Astrocyte of the spinal cord (primary cell): ENCODE results near the gene HOXC6.

Experiments
- DNase-seq: peaks from one replicate; pipeline ENCODE4 v3.0.0; 2011; ENCODE audit warnings: low read depth, low spot score
- H3K4me3 ChIP-seq: 2 replicates; pipeline ENCODE4 v1.5.1; 2011; ENCODE audit warnings: low read depth, mild to moderate bottlenecking, low read length, moderate library complexity
- in situ Hi-C: cut with HindIII; loops from 2 replicates; pipeline ENCODE4 v1.10.0; 2017; ENCODE audit warnings: low sequenced_read_pairs
- TF ChIP-seq, protein P1 (sequence below): IDR thresholded peaks from 2 replicates; pipeline ENCODE4 v1.5.1; 2012; ENCODE audit warnings: low read depth, mild to moderate bottlenecking, low read length, inconsistent platforms

HOXC6 gene

DNA sequence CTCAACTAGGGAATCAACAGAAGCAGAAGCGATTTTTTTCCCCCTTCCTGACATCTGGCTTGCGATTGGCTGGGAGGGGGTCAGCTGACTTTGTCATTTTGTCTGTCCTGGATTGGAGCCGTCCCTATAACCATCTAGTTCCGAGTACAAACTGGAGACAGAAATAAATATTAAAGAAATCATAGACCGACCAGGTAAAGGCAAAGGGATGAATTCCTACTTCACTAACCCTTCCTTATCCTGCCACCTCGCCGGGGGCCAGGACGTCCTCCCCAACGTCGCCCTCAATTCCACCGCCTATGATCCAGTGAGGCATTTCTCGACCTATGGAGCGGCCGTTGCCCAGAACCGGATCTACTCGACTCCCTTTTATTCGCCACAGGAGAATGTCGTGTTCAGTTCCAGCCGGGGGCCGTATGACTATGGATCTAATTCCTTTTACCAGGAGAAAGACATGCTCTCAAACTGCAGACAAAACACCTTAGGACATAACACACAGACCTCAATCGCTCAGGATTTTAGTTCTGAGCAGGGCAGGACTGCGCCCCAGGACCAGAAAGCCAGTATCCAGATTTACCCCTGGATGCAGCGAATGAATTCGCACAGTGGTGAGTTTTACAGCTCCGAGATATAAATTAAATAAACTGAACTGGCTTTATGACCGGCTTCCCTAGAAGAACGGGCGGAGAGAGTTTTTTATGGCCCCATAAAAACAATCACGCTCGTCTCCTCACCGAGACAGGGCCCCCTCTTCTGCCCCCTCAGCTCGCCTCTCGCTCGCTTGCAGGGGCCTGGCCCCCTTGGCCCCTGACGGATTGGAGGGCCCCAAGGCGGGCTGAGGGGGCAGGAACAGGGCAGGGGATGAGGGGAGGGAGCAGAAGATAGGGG lies at the start of gene HOXC6:
TSS of gene HOXC6 (plus strand) at position 127 of the 888 bp plus-strand sequence. CDS start at position 209, 82 bp downstream.
- TF ChIP-seq, protein P1, sequence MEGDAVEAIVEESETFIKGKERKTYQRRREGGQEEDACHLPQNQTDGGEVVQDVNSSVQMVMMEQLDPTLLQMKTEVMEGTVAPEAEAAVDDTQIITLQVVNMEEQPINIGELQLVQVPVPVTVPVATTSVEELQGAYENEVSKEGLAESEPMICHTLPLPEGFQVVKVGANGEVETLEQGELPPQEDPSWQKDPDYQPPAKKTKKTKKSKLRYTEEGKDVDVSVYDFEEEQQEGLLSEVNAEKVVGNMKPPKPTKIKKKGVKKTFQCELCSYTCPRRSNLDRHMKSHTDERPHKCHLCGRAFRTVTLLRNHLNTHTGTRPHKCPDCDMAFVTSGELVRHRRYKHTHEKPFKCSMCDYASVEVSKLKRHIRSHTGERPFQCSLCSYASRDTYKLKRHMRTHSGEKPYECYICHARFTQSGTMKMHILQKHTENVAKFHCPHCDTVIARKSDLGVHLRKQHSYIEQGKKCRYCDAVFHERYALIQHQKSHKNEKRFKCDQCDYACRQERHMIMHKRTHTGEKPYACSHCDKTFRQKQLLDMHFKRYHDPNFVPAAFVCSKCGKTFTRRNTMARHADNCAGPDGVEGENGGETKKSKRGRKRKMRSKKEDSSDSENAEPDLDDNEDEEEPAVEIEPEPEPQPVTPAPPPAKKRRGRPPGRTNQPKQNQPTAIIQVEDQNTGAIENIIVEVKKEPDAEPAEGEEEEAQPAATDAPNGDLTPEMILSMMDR = no peak
- peak within 1 kb of the TSS; percentile 50 for H3K4me3 ChIP-seq
- in situ Hi-C loops = no loop called here
- DNase-seq = peak; percentile 74

DNA sequence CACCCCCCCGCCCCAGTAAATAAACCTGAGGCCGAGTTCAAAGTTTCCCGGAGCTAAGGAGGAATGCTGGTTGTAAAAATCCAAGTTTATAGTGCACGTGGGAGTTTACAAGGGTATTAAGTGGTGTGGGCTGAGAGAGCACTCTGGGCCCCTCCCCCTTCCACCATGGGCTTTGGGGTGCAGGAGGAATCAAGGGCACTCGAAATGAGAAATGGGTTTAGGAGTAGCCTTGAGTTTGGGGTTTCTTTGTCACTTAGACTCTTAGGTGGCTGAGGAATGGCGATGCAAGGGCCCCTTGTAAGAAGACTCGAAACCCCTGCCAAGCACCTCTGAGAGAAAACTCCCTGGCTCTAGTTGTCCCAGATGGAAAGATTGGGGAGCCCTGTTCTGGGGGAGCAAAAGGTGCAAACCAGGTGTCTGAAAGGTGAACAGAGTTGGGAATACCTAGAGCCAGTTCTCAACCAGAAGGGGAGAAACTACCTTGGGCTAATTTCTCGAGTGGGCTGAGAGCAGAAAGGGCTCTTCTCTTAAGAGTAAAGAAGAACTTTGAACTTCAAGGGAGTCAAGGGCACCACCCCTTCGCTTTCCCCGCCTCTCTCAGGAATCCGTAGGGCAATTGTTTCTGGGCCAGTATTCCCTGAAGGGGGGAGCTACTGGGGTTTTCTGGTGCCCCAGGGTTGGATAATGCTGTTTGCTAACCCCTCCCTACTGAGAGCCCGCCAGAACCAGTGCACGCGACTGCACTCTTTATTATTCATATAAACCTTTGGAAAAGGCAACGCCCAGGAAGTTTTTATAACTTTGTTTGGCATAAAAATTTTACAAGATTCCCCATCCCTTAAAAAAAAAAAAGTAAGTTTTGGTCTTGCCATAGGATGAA lies 49.5 kb upstream of the HOXC6 start:
- H3K4me3 ChIP-seq = no peak overlapping the region
- no peak for DNase-seq
- in situ Hi-C loops = no loop called here
- TF ChIP-seq, protein P1 = no peak

DNA sequence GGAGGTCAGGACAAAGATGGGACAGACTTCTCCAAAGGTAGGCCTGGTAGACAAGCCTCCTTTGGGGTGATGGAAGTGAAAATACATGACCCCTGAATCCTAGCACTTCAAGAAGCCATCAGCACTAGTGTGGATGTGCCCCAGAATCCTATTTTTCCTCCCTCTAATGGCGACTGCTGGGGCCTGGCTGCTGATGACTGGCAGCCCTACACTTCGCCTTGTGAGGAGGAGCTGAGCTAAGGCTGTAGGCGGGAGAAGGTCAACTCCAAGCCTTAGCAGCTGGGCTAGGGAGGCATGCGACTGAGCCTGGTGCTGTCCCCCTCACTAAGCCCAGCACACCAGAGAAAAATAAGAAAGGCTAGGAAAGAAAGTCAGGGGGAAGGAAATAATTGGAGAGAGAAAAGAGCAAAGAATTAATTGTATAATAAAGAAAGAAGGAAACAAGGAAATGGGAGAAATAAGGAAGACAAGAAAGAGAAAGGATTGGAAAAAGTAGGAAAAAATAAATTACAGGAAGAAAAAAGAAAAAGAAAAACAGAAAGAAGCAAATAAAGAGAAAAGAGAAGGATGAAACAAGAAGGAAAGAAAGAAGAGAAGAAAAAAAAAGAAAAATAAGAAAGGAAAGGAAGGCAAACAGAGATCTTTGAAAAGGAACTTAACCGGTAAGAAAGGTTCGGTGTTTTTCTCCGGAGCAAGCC lies 48.0 kb upstream of the HOXC6 start:
- no peak for DNase-seq
- no peak overlapping the region for H3K4me3 ChIP-seq
- TF ChIP-seq, protein P1 = no peak
- in situ Hi-C loops = no loop called here

DNA sequence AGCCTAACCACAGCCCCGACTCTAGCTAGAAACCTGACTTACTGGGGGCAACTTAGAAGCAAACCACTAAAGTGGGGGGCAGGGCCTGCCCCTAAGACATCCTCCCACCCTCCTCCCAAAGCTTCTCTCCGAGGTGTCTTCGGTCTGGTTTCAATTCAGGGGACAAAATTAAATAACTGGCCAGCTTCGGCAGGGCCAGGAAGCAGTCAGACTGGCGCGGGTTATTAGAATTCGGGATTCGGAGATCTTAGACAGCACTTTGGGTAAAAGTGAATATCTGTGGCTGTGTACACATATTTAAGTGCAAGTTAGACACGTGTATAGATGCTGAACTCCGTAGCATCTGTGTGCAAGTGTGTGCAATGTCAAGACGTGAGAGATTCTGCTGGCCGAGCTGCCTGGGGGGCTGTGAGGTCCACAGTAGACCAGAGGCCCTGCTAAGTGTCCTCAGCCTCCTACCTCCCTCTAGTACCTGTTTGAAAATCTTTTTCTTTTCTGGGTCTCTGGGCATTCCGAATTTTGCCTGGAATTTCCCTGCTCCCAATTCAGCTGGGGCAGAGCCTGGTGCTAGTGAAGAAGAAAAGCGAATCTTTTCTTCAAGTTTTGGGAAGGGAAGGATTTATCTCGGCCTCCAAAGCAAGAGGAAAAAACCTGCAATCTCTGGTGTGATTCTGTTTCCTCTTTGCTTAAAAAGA lies 47.3 kb upstream of the HOXC6 start:
- TF ChIP-seq, protein P1 = no peak
- no peak overlapping the region for H3K4me3 ChIP-seq
- in situ Hi-C loops = no loop called here
- no peak for DNase-seq

DNA sequence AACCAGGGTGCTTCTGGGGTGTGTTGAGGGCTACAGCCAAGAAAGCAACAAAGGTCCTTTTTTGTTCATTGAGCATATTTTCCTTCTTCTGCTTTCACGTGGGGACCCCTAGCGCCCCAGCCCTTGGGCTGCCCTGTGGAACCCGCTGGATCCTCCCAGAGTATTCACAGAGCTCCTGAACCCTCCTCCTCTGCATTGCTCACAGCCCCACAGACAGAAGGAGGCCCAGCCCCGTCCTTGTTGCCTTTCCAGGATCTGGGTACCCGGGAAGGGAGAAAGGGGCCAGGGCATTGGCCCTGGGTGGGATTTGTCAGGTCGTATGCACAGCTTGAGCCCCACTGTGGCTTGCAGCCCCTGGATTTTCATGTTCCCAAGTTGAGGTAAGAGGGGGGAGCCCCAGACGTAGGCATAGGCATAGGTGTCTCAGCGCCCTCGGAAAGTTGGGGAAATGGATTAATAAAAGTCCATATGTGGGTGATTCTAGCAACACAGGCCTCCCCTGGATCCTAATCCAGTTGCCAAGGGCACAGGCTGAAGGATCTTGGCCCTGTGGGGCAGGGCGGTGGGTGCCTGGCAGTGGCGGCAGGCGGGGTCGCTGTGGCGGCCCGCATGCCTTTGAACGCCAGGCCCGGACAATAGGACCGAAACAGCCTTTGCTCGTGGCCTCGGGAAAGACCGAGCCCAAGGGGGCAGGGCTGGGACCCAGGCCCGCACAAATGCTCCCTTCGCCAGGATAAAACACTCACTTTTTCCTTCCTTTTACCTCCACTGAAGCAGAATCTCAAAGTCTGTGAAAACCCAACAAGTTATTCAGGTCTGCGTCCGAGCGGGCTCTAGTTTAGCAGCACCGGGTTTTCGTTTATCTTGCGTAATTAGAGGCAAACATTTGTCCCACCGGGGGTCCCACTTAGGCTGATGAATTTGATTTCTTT lies 46.3 kb upstream of the HOXC6 start:
- in situ Hi-C loops = no loop called here
- TF ChIP-seq, protein P1 = no peak
- no peak for DNase-seq
- no peak overlapping the region for H3K4me3 ChIP-seq
